GM18520 (cell line): ENCODE data around the gene SNRNP27.
A peak's percentile ranks its signal among the peaks of the same experiment; 100 is the strongest.
"Not testable (repeated sequence)": the region's sequence is repeated elsewhere in the genome, so short reads cannot be mapped to it uniquely, and the experiment has no call there.

Experiments
- ATAC-seq: cut with Tn5 transposase; IDR thresholded peaks from one replicate; pipeline ENCODE4 v1.9.1; 2021; ENCODE audit not compliant: unreplicated experiment

The SNRNP27 gene

GRCh38 chr2:69893684-69894551 lies at the start of gene SNRNP27:
TSS of gene SNRNP27 (plus strand) at chr2:69893956. CDS start at chr2:69893985, 29 bp downstream.
- ATAC-seq, result no peak

GRCh38 chr2:69843993-69844392 lies 49.8 kb upstream of the SNRNP27 start:
- no peak for ATAC-seq

GRCh38 chr2:69844560-69844959 lies 49.2 kb upstream of the SNRNP27 start:
- no peak for ATAC-seq

GRCh38 chr2:69846182-69847067 lies 47.3 kb upstream of the SNRNP27 start:
- ATAC-seq, result no peak

- no peak for ATAC-seq
Measured at GRCh38 chr2:69847068-69847828, 46.5 kb upstream of the SNRNP27 start.

GRCh38 chr2:69848186-69848790 lies 45.5 kb upstream of the SNRNP27 start:
- ATAC-seq, result no peak

GRCh38 chr2:69858261-69858660 lies 35.5 kb upstream of the SNRNP27 start:
- ATAC-seq, result no peak

GRCh38 chr2:69863298-69863697 lies 30.5 kb upstream of the SNRNP27 start:
- no peak for ATAC-seq

- ATAC-seq, result no peak
Measured at GRCh38 chr2:69888451-69888850, 5.3 kb upstream of the SNRNP27 start.

GRCh38 chr2:69889302-69889701 lies 4.5 kb upstream of the SNRNP27 start:
- ATAC-seq, result no peak

- no peak for ATAC-seq
Measured at GRCh38 chr2:69890881-69891280, 2.9 kb upstream of the SNRNP27 start.

GRCh38 chr2:69892838-69893424 lies 825 bp upstream of the SNRNP27 start:
- not testable (repeated sequence) for ATAC-seq

- not testable (repeated sequence) for ATAC-seq
Measured at GRCh38 chr2:69894737-69895136, 981 bp downstream of the SNRNP27 start.

GRCh38 chr2:69902213-69902922 lies 8.6 kb downstream of the SNRNP27 start:
- no peak for ATAC-seq

GRCh38 chr2:69907216-69907615 lies 13.5 kb downstream of the SNRNP27 start:
- ATAC-seq, result no peak

- ATAC-seq, result no peak
Measured at GRCh38 chr2:69911985-69912563, 18.3 kb downstream of the SNRNP27 start.

GRCh38 chr2:69914164-69914949 lies 20.6 kb downstream of the SNRNP27 start:
- peak; percentile 85 for ATAC-seq
